Tibial artery (tissue), 4 donors: ENCODE measurements around the gene MAFF.

Source experiments
- DNase-seq, 2 donors: peaks; one replicate each; pipeline ENCODE4 v3.0.0-alpha.2; 2019
- H3K27ac ChIP-seq, 2 donors: fragments of 200-600 bp; sonication (generic) in 1 of 2; 1 replicate in 1 of 2; 2 replicates in 1 of 2; pipeline ENCODE4 v1.5.1; 2018 to 2019; ENCODE audit warnings: mild to moderate bottlenecking in 1 of 2
- H3K27me3 ChIP-seq, 2 donors: fragments of 200-600 bp; sonication (generic) in 1 of 2; one replicate each; pipeline versions ENCODE4 v1.5.1 to v1.6.0; 2016 to 2019
- H3K36me3 ChIP-seq, 3 donors: fragments of 200-600 bp; sonication (generic) in 2 of 3; one replicate each; pipeline ENCODE4 v1.5.1; 2016 to 2019; ENCODE audit warnings: mild to moderate bottlenecking in 2 of 3
- H3K4me1 ChIP-seq, 4 donors: fragments of 200-600 bp; sonication (generic) in 2 of 4; 1 replicate in 3 of 4; 2 replicates in 1 of 4; pipeline ENCODE4 v1.5.1; 2016 to 2019
- H3K4me3 ChIP-seq, 2 donors: fragments of 200-600 bp; sonication (generic) in 1 of 2; 1 replicate in 1 of 2; 2 replicates in 1 of 2; pipeline ENCODE4 v1.5.1; 2018 to 2019; ENCODE audit warnings: mild to moderate bottlenecking in 2 of 2
- H3K9me3 ChIP-seq, 3 donors: fragments of 200-600 bp; sonication (generic) in 1 of 3; one replicate each; pipeline ENCODE4 v1.5.1; 2016 to 2019
- CTCF ChIP-seq, 2 experiments: fragments of 200-600 bp in 1 of 2; fragments of 450-650 bp in 1 of 2; IDR thresholded peaks; one replicate each; pipeline ENCODE4 v1.5.1; 2017 to 2019; ENCODE audit warnings: antibody characterized with exemption in 2 of 2, mild to moderate bottlenecking in 1 of 2, moderate library complexity in 1 of 2
- intact Hi-C: fragments of 100-400 bp; cut with DNase I; formaldehyde crosslinking; loops from one replicate; pipeline ENCODE4 v1.15.0; 2023; ENCODE audit warnings: low total_unique reads

The MAFF gene

GRCh38 chr22:38193580-38193979, 8.2 kb upstream of the MAFF start:
- Histone ChIP-seq H3K27ac (no peak overlapping the region), H3K36me3 (no peaks in the 10 kb centered on the region), H3K4me1 (peaks cover 0 to 29% (median 0%) of the 10 kb centered on the region in 4 donors), H3K27me3 (no peaks in the 10 kb centered on the region), H3K9me3 (no peaks in the 10 kb centered on the region), H3K4me3 (no peak overlapping the region)
- DNase-seq, result no peak
- no peak for TF ChIP-seq CTCF (IDR thresholded peaks at IDR 0.05)
- intact Hi-C loops, result loop anchor here (10.0 kb wide), 1 partner anchor 79 kb away; the partner anchor contains the start of gene BAIAP2L2

- Histone ChIP-seq H3K27ac (no peak overlapping the region), H3K27me3 (no peaks in the 10 kb centered on the region), H3K4me1 (peaks cover 0 to 22% (median 2%) of the 10 kb centered on the region in 4 donors), H3K36me3 (no peaks in the 10 kb centered on the region), H3K4me3 (no peak overlapping the region), H3K9me3 (no peaks in the 10 kb centered on the region)
- DNase-seq, result no peak
- no peak for TF ChIP-seq CTCF (IDR thresholded peaks at IDR 0.05)
- intact Hi-C loops, result loop anchor here (10.0 kb wide), 1 partner anchor 82 kb away; the partner anchor contains the start of gene BAIAP2L2
Observed at GRCh38 chr22:38196791-38197419, 4.9 kb upstream of the MAFF start.

GRCh38 chr22:38199826-38200559, 1.8 kb upstream of the MAFF start:
- no peak overlapping the region for H3K4me3 ChIP-seq
- peaks cover 8 to 26% (median 20%) of the 10 kb centered on the region in 4 donors for H3K4me1 ChIP-seq
- DNase-seq, result no peak
- no peak for TF ChIP-seq CTCF (IDR thresholded peaks at IDR 0.05)
- H3K36me3 ChIP-seq, result no peaks in the 10 kb centered on the region
- no peak overlapping the region for H3K27ac ChIP-seq
- intact Hi-C loops, result loop anchor here (5.0 to 10.0 kb wide), 3 partner anchors 47 to 115 kb away; partner anchors contain the start of genes BAIAP2L2 and CSNK1E
- no peaks in the 10 kb centered on the region for H3K27me3 ChIP-seq
- H3K9me3 ChIP-seq, result no peaks in the 10 kb centered on the region

- peak overlapping the region; percentile 66 to 96 for H3K4me3 ChIP-seq
- intact Hi-C loops, result loop anchor here (5.0 to 10.0 kb wide), 2 partner anchors 46 to 113 kb away; partner anchors contain the start of gene CSNK1E
- no peak for TF ChIP-seq CTCF (IDR thresholded peaks at IDR 0.05)
- H3K27ac ChIP-seq, result peak overlapping the region; percentile 96 to 100
- no peaks in the 10 kb centered on the region for H3K36me3 ChIP-seq
- no peaks in the 10 kb centered on the region for H3K9me3 ChIP-seq
- H3K27me3 ChIP-seq, result no peaks in the 10 kb centered on the region
- peak in 1 of 2 donors; percentile 84 for DNase-seq
- peaks cover 8 to 37% (median 30%) of the 10 kb centered on the region in 4 donors for H3K4me1 ChIP-seq
Observed at GRCh38 chr22:38201371-38201710, 453 bp upstream of the MAFF start.

- TF ChIP-seq CTCF (IDR thresholded peaks at IDR 0.05), result peak; percentile 2 to 36
Observed at GRCh38 chr22:38202437-38203089, 769 bp downstream of the MAFF start.

More at GRCh38 chr22:38202437-38203089, 769 bp downstream of the MAFF start:
- H3K27ac ChIP-seq, result peak overlapping the region; percentile 96 to 100
- peak overlapping the region; percentile 66 to 96 for H3K4me3 ChIP-seq
- DNase-seq, result peak; percentile 96 to 98
- H3K36me3 ChIP-seq, result no peaks in the 10 kb centered on the region
- H3K4me1 ChIP-seq, result peaks cover 8 to 37% (median 30%) of the 10 kb centered on the region in 4 donors
- H3K9me3 ChIP-seq, result no peaks in the 10 kb centered on the region
- H3K27me3 ChIP-seq, result no peaks in the 10 kb centered on the region
- intact Hi-C loops, result loop anchor here (5.0 to 10.0 kb wide), 2 partner anchors 45 to 112 kb away; partner anchors contain the start of gene CSNK1E
